Body of pancreas (tissue), 2 donors: ENCODE measurements around the gene KPNA3. TPM values are rescaled to one million over a fixed set of nuclear protein-coding genes. Genes with fewer than 3 reads are reported as not detected.

Source experiments
- total RNA-seq, 2 donors: library from RNA; depleted of rRNA; stranded (reverse); fragments of >200 nt; gene quantifications; one replicate each; pipeline ENCODE4 v1.1.0, GENCODE V29; 2016

Gene KPNA3
- total RNA-seq, 2 donors from 2014 or later = 6.3 to 10.9 TPM

Other genes starting within 250 kb of the KPNA3 start
- gene RCBTB1, start 207.1 kb downstream of the KPNA3 start, total RNA-seq = 10 to 100 TPM in 1 of 2 donors, 1 to 10 TPM in 1; 6.3 to 12.2 TPM
- gene ARL11, start 164.2 kb downstream of the KPNA3 start, total RNA-seq = under 1 TPM in 1 of 2 donors, not detected in 1; 0.52 TPM
- gene EBPL, start 101.2 kb downstream of the KPNA3 start, total RNA-seq = 10 to 100 TPM; 30.7 to 72.1 TPM
- 1 to 10 TPM; 4.9 to 5.9 TPM for gene SPRYD7, start 143.7 kb upstream of the KPNA3 start, total RNA-seq
- 10 to 100 TPM in 1 of 2 donors, 1 to 10 TPM in 1; 4.6 to 11.2 TPM for gene TRIM13, start 204.4 kb upstream of the KPNA3 start, total RNA-seq
- under 1 TPM in 1 of 2 donors, not detected in 1; 0.78 TPM for gene KCNRG, start 222.8 kb upstream of the KPNA3 start, total RNA-seq